Measurements from ENCODE around the gene TCIRG1. TPM values are rescaled to one million over a fixed set of nuclear protein-coding genes. Genes with fewer than 3 reads are reported as not detected.

Gene TCIRG1
- total and polyA plus RNA-seq, 2 of the 13 experiments (the other 11 are each of a cell fraction or from before 2014, with no cell fraction given): 48.0 to 69.6 TPM

DNA sequence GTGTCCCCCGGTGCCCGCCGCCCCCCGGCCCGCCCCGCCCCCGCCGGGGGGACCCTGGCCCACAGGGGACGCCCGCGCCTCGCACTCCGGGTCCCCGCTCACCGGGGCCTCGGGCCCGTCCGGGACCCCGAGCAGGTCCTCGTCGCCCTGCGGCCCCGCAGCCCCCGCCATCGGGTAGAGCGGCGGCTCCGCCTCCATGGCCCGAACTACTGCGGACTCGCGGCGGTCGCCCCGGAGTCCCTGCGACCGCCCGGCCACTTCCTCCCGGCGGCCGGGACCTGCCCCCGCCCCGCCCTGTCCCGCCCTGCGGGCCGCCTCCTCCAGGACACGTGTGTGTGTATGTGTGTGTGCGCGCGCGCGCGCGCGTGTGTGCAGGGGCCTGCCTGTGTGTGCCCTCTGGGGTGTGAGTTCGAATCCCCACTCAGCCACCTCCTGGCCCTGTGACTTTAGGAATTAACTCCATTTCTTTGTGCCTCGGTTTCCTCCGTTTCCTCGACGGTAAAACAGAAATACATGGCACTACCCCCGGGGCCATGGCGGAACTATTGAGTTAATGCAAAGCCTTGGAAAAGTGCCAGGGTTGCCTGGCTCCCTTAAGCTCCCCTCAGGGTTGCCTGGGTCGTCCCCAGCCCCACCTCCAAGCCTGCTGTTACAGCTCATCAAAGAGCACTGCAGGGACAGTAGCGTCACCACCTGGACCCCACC lies 34.8 kb upstream of the TCIRG1 start, which contains the start of gene UNC93B1 (continued):
- TF ChIP-seq, protein P1, sequence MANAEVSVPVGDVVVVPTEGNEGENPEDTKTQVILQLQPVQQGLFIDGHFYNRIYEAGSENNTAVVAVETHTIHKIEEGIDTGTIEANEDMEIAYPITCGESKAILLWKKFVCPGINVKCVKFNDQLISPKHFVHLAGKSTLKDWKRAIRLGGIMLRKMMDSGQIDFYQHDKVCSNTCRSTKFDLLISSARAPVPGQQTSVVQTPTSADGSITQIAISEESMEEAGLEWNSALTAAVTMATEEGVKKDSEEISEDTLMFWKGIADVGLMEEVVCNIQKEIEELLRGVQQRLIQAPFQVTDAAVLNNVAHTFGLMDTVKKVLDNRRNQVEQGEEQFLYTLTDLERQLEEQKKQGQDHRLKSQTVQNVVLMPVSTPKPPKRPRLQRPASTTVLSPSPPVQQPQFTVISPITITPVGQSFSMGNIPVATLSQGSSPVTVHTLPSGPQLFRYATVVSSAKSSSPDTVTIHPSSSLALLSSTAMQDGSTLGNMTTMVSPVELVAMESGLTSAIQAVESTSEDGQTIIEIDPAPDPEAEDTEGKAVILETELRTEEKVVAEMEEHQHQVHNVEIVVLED (CRISPR knock-in tag; IDR thresholded peaks at IDR 0.05; ENCODE audit: borderline replicate concordance): 0 out of 2 replicates have a peak, but pooled peaks have one; percentile 21
- no peak for TF ChIP-seq ZNF605 (CRISPR knock-in tag; IDR thresholded peaks at IDR 0.05)
- peak; percentile 39; the same call in 1 of the 2 replicates for TF ChIP-seq ERF (CRISPR knock-in tag; IDR thresholded peaks at IDR 0.05)
- TF ChIP-seq ZNF768 (CRISPR knock-in tag; IDR thresholded peaks at IDR 0.05): 0 out of 2 replicates have a peak, but pooled peaks have one; percentile 13
- TF ChIP-seq HOXA5 (CRISPR knock-in tag; IDR thresholded peaks at IDR 0.05): no peak
- TF ChIP-seq, protein P2, sequence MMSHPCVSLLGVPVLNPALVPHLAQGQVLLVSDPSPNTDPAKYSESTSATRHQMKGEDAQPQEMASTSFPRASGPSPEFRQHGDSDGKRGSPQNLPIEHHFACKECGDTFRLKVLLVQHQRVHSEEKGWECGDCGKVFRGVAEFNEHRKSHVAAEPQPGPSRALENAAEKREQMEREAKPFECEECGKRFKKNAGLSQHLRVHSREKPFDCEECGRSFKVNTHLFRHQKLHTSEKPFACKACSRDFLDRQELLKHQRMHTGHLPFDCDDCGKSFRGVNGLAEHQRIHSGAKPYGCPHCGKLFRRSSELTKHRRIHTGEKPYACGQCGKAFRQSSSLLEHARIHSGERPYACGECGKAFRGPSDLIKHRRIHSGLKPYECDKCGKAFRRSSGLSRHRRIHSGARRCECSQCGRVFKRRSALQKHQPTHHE (CRISPR knock-in tag; IDR thresholded peaks at IDR 0.05; ENCODE audit: borderline replicate concordance): no peak
- no peak for TF ChIP-seq ZNF33A (CRISPR knock-in tag; IDR thresholded peaks at IDR 0.05; ENCODE audit: borderline replicate concordance)
- no peak for TF ChIP-seq LCORL (IDR thresholded peaks at IDR 0.05)
- peak; percentile 39; the same call in 1 of the 2 replicates for TF ChIP-seq LCORL (CRISPR knock-in tag; IDR thresholded peaks at IDR 0.05)
- TF ChIP-seq ARID4A (CRISPR knock-in tag; IDR thresholded peaks at IDR 0.05; ENCODE audit: borderline replicate concordance): peak; percentile 54; the same call in 1 of the 2 replicates
- TF ChIP-seq ARID3A (IDR thresholded peaks at IDR 0.05; ENCODE audit: low read depth, low read length): no peak
- TF ChIP-seq SAP130 (CRISPR knock-in tag; IDR thresholded peaks at IDR 0.05; ENCODE audit: low read depth): peak; percentile 93
- TF ChIP-seq ZNF335 (CRISPR knock-in tag; IDR thresholded peaks at IDR 0.05): no peak
- 0 out of 2 replicates have a peak, but pooled peaks have one; percentile 16 for TF ChIP-seq RAD21 (CRISPR knock-in tag; IDR thresholded peaks at IDR 0.05)
- no peak for TF ChIP-seq ZNF256 (CRISPR knock-in tag; conservative IDR thresholded peaks at IDR 0.05)
- TF ChIP-seq CCDC6 (CRISPR knock-in tag; IDR thresholded peaks at IDR 0.05): peak; percentile 62; the same call in 1 of the 2 replicates
- 0 out of 2 replicates have a peak, but pooled peaks have one; percentile 34 for TF ChIP-seq MEF2D (CRISPR knock-in tag; IDR thresholded peaks at IDR 0.05)
- no peak for TF ChIP-seq MYNN (CRISPR knock-in tag; IDR thresholded peaks at IDR 0.05; ENCODE audit: low read depth)
- peak; percentile 57; the same call in 1 of the 2 replicates for TF ChIP-seq KDM1A (CRISPR knock-in tag; IDR thresholded peaks at IDR 0.05)

Data from HepG2 (cell line).